ENCODE results near the gene TRPM8. TPM values are rescaled to one million over a fixed set of nuclear protein-coding genes. Genes with fewer than 3 reads are reported as not detected.

TRPM8 gene
- total and polyA plus RNA-seq, 2 donors (not counting 1 experiment from before 2014, with no cell fraction given): 0.49 to 0.99 TPM

DNA sequence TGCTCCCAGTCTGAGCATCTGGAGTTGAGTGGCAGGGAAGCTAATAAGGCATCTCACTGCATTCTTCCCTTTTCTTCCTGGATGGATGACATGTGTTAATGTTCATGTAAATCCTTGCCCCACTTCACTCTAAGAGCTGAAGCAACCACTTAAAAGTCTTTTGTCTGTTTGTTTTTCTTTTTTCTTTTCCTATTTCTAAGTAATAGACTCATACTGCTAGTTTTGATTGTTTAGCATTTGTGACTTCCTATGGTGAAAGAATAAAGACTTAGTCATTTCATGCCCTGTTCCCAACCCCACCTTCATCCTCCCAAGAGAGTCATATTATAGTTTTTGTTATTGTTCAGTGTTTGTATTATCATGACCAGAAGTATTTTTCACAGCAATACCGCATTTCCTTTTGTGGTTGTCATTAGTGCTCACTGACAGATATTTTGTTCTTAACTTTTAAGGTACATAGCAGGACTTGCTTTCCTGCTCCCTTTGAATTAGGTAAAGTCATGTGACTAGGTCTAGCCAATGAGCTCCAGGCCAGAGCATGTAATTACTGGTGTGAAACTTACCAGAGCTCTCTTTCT is 115.2 kb downstream of the TRPM8 start:
- Histone ChIP-seq H3K27ac (ENCODE audit: insufficient read depth, low read length) (no peak overlapping the region), H3K9me3 (ENCODE audit: control insufficient read depth, insufficient read depth, low read depth, low read length) (no peaks in the 10 kb centered on the region), H3K4me3 (replicated peaks in 1 of 4; ENCODE audit: control extremely low read depth in 1 of 4, insufficient read depth in 1 of 4, low read depth in 3 of 4, low read length in 4 of 4) (no peak overlapping the region), H3K4me1 (ENCODE audit: control insufficient read depth, extremely low read depth, insufficient read depth, low read length) (no peaks in the 10 kb centered on the region), H3K9ac (ENCODE audit: insufficient read depth, low read length) (no peak overlapping the region), H3K4me2 (ENCODE audit: extremely low read depth, insufficient read depth, low read length) (no peak overlapping the region), H3K79me2 (ENCODE audit: control insufficient read depth, insufficient read depth, low read length) (no peaks in the 10 kb centered on the region), H4K20me1 (ENCODE audit: control insufficient read depth, extremely low read depth, insufficient read depth, low read length) (no peaks in the 10 kb centered on the region), H3K27me3 (ENCODE audit: control insufficient read depth, insufficient read depth, low read length) (no peaks in the 10 kb centered on the region), H3K36me3 (ENCODE audit: control insufficient read depth, insufficient read depth, low read length) (no peaks in the 10 kb centered on the region), H2AFZ (ENCODE audit: low read length) (no peak overlapping the region)
- peak; percentile 84 to 88 for DNase-seq (ENCODE audit: low read depth in 2 of 2)
- TF ChIP-seq, protein P1, sequence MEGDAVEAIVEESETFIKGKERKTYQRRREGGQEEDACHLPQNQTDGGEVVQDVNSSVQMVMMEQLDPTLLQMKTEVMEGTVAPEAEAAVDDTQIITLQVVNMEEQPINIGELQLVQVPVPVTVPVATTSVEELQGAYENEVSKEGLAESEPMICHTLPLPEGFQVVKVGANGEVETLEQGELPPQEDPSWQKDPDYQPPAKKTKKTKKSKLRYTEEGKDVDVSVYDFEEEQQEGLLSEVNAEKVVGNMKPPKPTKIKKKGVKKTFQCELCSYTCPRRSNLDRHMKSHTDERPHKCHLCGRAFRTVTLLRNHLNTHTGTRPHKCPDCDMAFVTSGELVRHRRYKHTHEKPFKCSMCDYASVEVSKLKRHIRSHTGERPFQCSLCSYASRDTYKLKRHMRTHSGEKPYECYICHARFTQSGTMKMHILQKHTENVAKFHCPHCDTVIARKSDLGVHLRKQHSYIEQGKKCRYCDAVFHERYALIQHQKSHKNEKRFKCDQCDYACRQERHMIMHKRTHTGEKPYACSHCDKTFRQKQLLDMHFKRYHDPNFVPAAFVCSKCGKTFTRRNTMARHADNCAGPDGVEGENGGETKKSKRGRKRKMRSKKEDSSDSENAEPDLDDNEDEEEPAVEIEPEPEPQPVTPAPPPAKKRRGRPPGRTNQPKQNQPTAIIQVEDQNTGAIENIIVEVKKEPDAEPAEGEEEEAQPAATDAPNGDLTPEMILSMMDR (conservative IDR thresholded peaks at IDR 0.05 in 1 of 2, IDR thresholded peaks at IDR 0.05 in 1 of 2; ENCODE audit: low read depth in 1 of 2, low read length in 2 of 2): no peak
- no peak for TF ChIP-seq EZH2 (IDR thresholded peaks at IDR 0.05; ENCODE audit: low read length, missing control alignments)

DNA sequence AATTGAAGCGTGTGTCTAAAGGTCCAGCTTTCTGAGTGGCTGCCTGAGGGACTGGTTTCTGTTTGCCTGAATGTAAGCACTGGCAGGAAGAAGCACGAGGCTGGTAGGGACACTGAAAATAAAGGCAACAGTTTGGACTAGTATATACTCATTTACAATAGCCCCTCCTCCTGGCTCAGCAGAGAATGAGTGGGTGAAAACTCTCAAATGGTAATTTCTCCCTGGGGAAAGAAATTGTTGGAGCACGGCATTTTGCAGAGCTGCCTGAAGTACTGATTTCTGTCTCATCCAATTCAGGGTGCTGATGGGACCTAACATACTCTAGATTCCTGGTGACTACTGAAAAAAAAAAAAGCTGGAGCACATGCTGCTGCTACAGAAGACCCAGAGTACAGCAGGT is 116.0 kb downstream of the TRPM8 start:
- H3K4me1 ChIP-seq (ENCODE audit: control insufficient read depth, extremely low read depth, insufficient read depth, low read length): no peaks in the 10 kb centered on the region
- H3K27ac ChIP-seq (ENCODE audit: insufficient read depth, low read length): no peak overlapping the region
- H3K27me3 ChIP-seq (ENCODE audit: control insufficient read depth, insufficient read depth, low read length): no peaks in the 10 kb centered on the region
- DNase-seq (ENCODE audit: low read depth in 2 of 2): peak in 1 of 2 donors; percentile 4
- no peaks in the 10 kb centered on the region for H3K9me3 ChIP-seq (ENCODE audit: control insufficient read depth, insufficient read depth, low read depth, low read length)
- no peak overlapping the region for H3K4me3 ChIP-seq (replicated peaks in 1 of 4; ENCODE audit: control extremely low read depth in 1 of 4, insufficient read depth in 1 of 4, low read depth in 3 of 4, low read length in 4 of 4)
- no peaks in the 10 kb centered on the region for H4K20me1 ChIP-seq (ENCODE audit: control insufficient read depth, extremely low read depth, insufficient read depth, low read length)
- no peak overlapping the region for H3K4me2 ChIP-seq (ENCODE audit: extremely low read depth, insufficient read depth, low read length)
- TF ChIP-seq, protein P1 (conservative IDR thresholded peaks at IDR 0.05 in 1 of 2, IDR thresholded peaks at IDR 0.05 in 1 of 2; ENCODE audit: low read depth in 1 of 2, low read length in 2 of 2): no peak
- TF ChIP-seq EZH2 (IDR thresholded peaks at IDR 0.05; ENCODE audit: low read length, missing control alignments): no peak
- no peak overlapping the region for H3K9ac ChIP-seq (ENCODE audit: insufficient read depth, low read length)
- no peaks in the 10 kb centered on the region for H3K79me2 ChIP-seq (ENCODE audit: control insufficient read depth, insufficient read depth, low read length)
- H3K36me3 ChIP-seq (ENCODE audit: control insufficient read depth, insufficient read depth, low read length): no peaks in the 10 kb centered on the region
- no peak overlapping the region for H2AFZ ChIP-seq (ENCODE audit: low read length)

DNA sequence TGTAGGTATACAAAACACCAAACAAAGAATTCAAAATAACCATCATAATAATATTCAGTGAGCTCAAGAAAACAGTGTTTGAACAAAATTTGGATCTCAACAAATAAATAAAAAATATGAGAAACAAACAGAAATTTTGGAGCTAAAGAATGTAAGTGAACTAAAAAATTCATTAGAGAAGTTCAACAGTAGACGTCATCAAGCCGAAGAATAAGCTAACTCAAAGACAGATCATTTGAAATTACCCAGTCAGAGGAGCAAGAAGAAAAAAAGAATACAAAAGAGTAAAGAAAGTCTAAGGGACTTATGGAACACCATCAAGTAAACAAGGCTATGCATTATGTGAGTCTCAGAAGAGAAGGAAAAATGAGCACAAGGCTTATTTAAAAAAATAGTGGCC is 116.7 kb downstream of the TRPM8 start:
- DNase-seq (ENCODE audit: low read depth in 2 of 2): peak in 1 of 2 donors; percentile 10
- no peak overlapping the region for H2AFZ ChIP-seq (ENCODE audit: low read length)
- H3K4me1 ChIP-seq (ENCODE audit: control insufficient read depth, extremely low read depth, insufficient read depth, low read length): no peaks in the 10 kb centered on the region
- no peak overlapping the region for H3K4me2 ChIP-seq (ENCODE audit: extremely low read depth, insufficient read depth, low read length)
- no peak for TF ChIP-seq EZH2 (IDR thresholded peaks at IDR 0.05; ENCODE audit: low read length, missing control alignments)
- TF ChIP-seq, protein P1 (conservative IDR thresholded peaks at IDR 0.05 in 1 of 2, IDR thresholded peaks at IDR 0.05 in 1 of 2; ENCODE audit: low read depth in 1 of 2, low read length in 2 of 2): no peak
- no peaks in the 10 kb centered on the region for H4K20me1 ChIP-seq (ENCODE audit: control insufficient read depth, extremely low read depth, insufficient read depth, low read length)
- no peak overlapping the region for H3K9ac ChIP-seq (ENCODE audit: insufficient read depth, low read length)
- H3K79me2 ChIP-seq (ENCODE audit: control insufficient read depth, insufficient read depth, low read length): no peaks in the 10 kb centered on the region
- no peaks in the 10 kb centered on the region for H3K9me3 ChIP-seq (ENCODE audit: control insufficient read depth, insufficient read depth, low read depth, low read length)
- no peaks in the 10 kb centered on the region for H3K36me3 ChIP-seq (ENCODE audit: control insufficient read depth, insufficient read depth, low read length)
- no peak overlapping the region for H3K27ac ChIP-seq (ENCODE audit: insufficient read depth, low read length)
- no peak overlapping the region for H3K4me3 ChIP-seq (replicated peaks in 1 of 4; ENCODE audit: control extremely low read depth in 1 of 4, insufficient read depth in 1 of 4, low read depth in 3 of 4, low read length in 4 of 4)
- no peaks in the 10 kb centered on the region for H3K27me3 ChIP-seq (ENCODE audit: control insufficient read depth, insufficient read depth, low read length)
